ENCODE measurements around the gene PCDH10.

GRCh38 chr4:133136833-133137232, 12.3 kb upstream of the PCDH10 start:
- TF ChIP-seq CTCF (IDR thresholded peaks at IDR 0.05; ENCODE audit: insufficient read depth, low read length, poor library complexity, severe bottlenecking) (no peak), EZH2phosphoT487 (conservative IDR thresholded peaks at IDR 0.05; ENCODE audit: low read length) (no peak)

Measured in SU-DHL-6 (cell line).